Astrocyte (in vitro differentiated cells and primary cell): ENCODE data around the gene UNC5B. TPM values are rescaled to one million over a fixed set of nuclear protein-coding genes. Genes with fewer than 3 reads are reported as not detected.

Source experiments
- DNase-seq: peaks from one replicate; pipeline ENCODE4 v3.0.0-alpha.2; 2010; ENCODE audit warnings: low read depth
- FAIRE-seq: peaks from 2 replicates; lab custom pipeline; 2011; peaks lifted over from hg19 to GRCh38; lab: Jason Lieb, UNC
- H2AFZ ChIP-seq: 2 replicates; pipeline ENCODE4 v1.6.0; 2012; ENCODE audit warnings: low read depth, low read length, inconsistent platforms
- H3K27ac ChIP-seq: 2 replicates; pipeline ENCODE4 v1.5.1; 2011; ENCODE audit warnings: low read depth, low read length, inconsistent platforms
- H3K27me3 ChIP-seq: 2 replicates; pipeline ENCODE4 v1.6.0; 2011; ENCODE audit warnings: low read length, inconsistent platforms; ENCODE audit not compliant: insufficient read depth
- H3K36me3 ChIP-seq: 2 replicates; pipeline ENCODE4 v1.5.1; 2011; ENCODE audit warnings: low read length, inconsistent platforms; ENCODE audit not compliant: insufficient read depth
- H3K4me1 ChIP-seq: 2 replicates; pipeline ENCODE4 v1.5.1; 2011; ENCODE audit warnings: low read length, inconsistent platforms; ENCODE audit not compliant: insufficient read depth
- H3K4me2 ChIP-seq: 2 replicates; pipeline ENCODE4 v1.6.0; 2012; ENCODE audit warnings: low read length, inconsistent platforms
- H3K4me3 ChIP-seq: 2 replicates; pipeline ENCODE4 v1.5.1; 2011; ENCODE audit warnings: low read depth, mild to moderate bottlenecking, low read length, inconsistent platforms; ENCODE audit not compliant: insufficient read depth
- H3K79me2 ChIP-seq: 2 replicates; pipeline ENCODE4 v1.6.0; 2012; ENCODE audit warnings: mild to moderate bottlenecking, low read length, inconsistent platforms; ENCODE audit not compliant: insufficient read depth
- H3K9ac ChIP-seq: 2 replicates; pipeline ENCODE4 v1.6.0; 2012; ENCODE audit warnings: mild to moderate bottlenecking, low read length, inconsistent platforms
- H3K9me3 ChIP-seq: 2 replicates; pipeline ENCODE4 v1.5.1; 2012; ENCODE audit warnings: low read depth, mild to moderate bottlenecking, low read length, inconsistent platforms; ENCODE audit not compliant: insufficient read depth
- H4K20me1 ChIP-seq: 2 replicates; pipeline ENCODE4 v1.6.0; 2012; ENCODE audit warnings: low read length, inconsistent platforms; ENCODE audit not compliant: insufficient read depth
- H3K27ac Mint-ChIP-seq: one replicate; pipeline ENCODE4 v1.8.0; 2021; ENCODE audit warnings: mild to moderate bottlenecking, mixed read lengths; ENCODE audit not compliant: unreplicated experiment
- H3K27me3 Mint-ChIP-seq: one replicate; pipeline ENCODE4 v1.8.0; 2021; ENCODE audit warnings: low read depth, mixed read lengths; ENCODE audit not compliant: unreplicated experiment
- H3K36me3 Mint-ChIP-seq: one replicate; pipeline ENCODE4 v1.8.0; 2021; ENCODE audit warnings: low read depth, mixed read lengths; ENCODE audit not compliant: unreplicated experiment
- H3K4me1 Mint-ChIP-seq: one replicate; pipeline ENCODE4 v1.8.0; 2021; ENCODE audit warnings: low read depth, mixed read lengths; ENCODE audit not compliant: unreplicated experiment
- H3K4me3 Mint-ChIP-seq: one replicate; pipeline ENCODE4 v1.8.0; 2021; ENCODE audit warnings: mild to moderate bottlenecking, moderate library complexity, mixed read lengths; ENCODE audit not compliant: unreplicated experiment
- H3K9me3 Mint-ChIP-seq: one replicate; pipeline ENCODE4 v1.8.0; 2021; ENCODE audit warnings: mild to moderate bottlenecking, mixed read lengths; ENCODE audit not compliant: unreplicated experiment
- CTCF ChIP-seq: IDR thresholded peaks from 2 replicates; pipeline ENCODE4 v1.5.1; 2011; ENCODE audit warnings: low read depth, mild to moderate bottlenecking, inconsistent platforms, low read length, moderate library complexity; ENCODE audit not compliant: insufficient read depth
- EZH2 ChIP-seq: IDR thresholded peaks from 2 replicates; pipeline ENCODE4 v1.6.1; 2012; ENCODE audit warnings: mild to moderate bottlenecking, low read length, inconsistent platforms; ENCODE audit not compliant: insufficient read depth
- total RNA-seq: library from RNA; stranded (reverse); gene quantifications from 2 replicates; pipeline ENCODE4 v1.2.1, GENCODE V29; 2021

The UNC5B gene
- total RNA-seq, 1 donor from 2014 or later = 15.0 TPM

GRCh38 chr10:71320592-71320991 lies 108.2 kb downstream of the UNC5B start:
- peaks cover 5% of the 10 kb centered on the region for H3K4me1 ChIP-seq
- no peak for FAIRE-seq
- Mint-ChIP-seq H3K4me1 (peaks cover 4% of the 10 kb centered on the region), H3K27me3 (peaks cover 25% of the 10 kb centered on the region), H3K9me3 (no peaks in the 10 kb centered on the region), H3K27ac (no peak overlapping the region), H3K36me3 (peaks cover 9% of the 10 kb centered on the region), H3K4me3 (peak overlapping the region; percentile 8)
- H3K4me3 ChIP-seq = no peak overlapping the region
- H3K27me3 ChIP-seq = no peaks in the 10 kb centered on the region
- no peaks in the 10 kb centered on the region for H4K20me1 ChIP-seq
- H3K79me2 ChIP-seq = no peaks in the 10 kb centered on the region
- no peak for TF ChIP-seq CTCF
- TF ChIP-seq EZH2 = no peak
- H3K9ac ChIP-seq = no peak overlapping the region
- H2AFZ ChIP-seq = no peak overlapping the region
- no peak overlapping the region for H3K27ac ChIP-seq
- H3K4me2 ChIP-seq = no peak overlapping the region
- H3K9me3 ChIP-seq = no peaks in the 10 kb centered on the region
- H3K36me3 ChIP-seq = no peaks in the 10 kb centered on the region
- DNase-seq = no peak

- Mint-ChIP-seq H3K9me3 (no peaks in the 10 kb centered on the region), H3K4me3 (no peak overlapping the region), H3K4me1 (peaks cover 4% of the 10 kb centered on the region), H3K27ac (no peak overlapping the region), H3K36me3 (peaks cover 9% of the 10 kb centered on the region), H3K27me3 (peaks cover 25% of the 10 kb centered on the region)
- H2AFZ ChIP-seq = no peak overlapping the region
- DNase-seq = no peak
- H3K4me1 ChIP-seq = peaks cover 5% of the 10 kb centered on the region
- no peak overlapping the region for H3K4me3 ChIP-seq
- no peak for FAIRE-seq
- H3K4me2 ChIP-seq = no peak overlapping the region
- H3K9me3 ChIP-seq = no peaks in the 10 kb centered on the region
- H4K20me1 ChIP-seq = no peaks in the 10 kb centered on the region
- H3K27me3 ChIP-seq = no peaks in the 10 kb centered on the region
- TF ChIP-seq EZH2 = no peak
- TF ChIP-seq CTCF = no peak
- H3K9ac ChIP-seq = no peak overlapping the region
- H3K79me2 ChIP-seq = no peaks in the 10 kb centered on the region
- H3K27ac ChIP-seq = no peak overlapping the region
- no peaks in the 10 kb centered on the region for H3K36me3 ChIP-seq
Observed at GRCh38 chr10:71321386-71321785, 109.0 kb downstream of the UNC5B start.

- Histone ChIP-seq H3K9ac (no peak overlapping the region), H4K20me1 (no peaks in the 10 kb centered on the region), H3K4me2 (no peak overlapping the region), H3K79me2 (no peaks in the 10 kb centered on the region), H3K27ac (no peak overlapping the region), H3K36me3 (no peaks in the 10 kb centered on the region), H3K27me3 (no peaks in the 10 kb centered on the region), H3K4me3 (no peak overlapping the region), H3K4me1 (peaks cover 5% of the 10 kb centered on the region), H3K9me3 (no peaks in the 10 kb centered on the region), H2AFZ (no peak overlapping the region)
- no peaks in the 10 kb centered on the region for H3K9me3 Mint-ChIP-seq
- no peak overlapping the region for H3K27ac Mint-ChIP-seq
- DNase-seq (no peak), FAIRE-seq (no peak)
- no peak for TF ChIP-seq EZH2
- no peak for TF ChIP-seq CTCF
- H3K36me3 Mint-ChIP-seq = peaks cover 11% of the 10 kb centered on the region
- no peak overlapping the region for H3K4me3 Mint-ChIP-seq
- no peaks in the 10 kb centered on the region for H3K4me1 Mint-ChIP-seq
- H3K27me3 Mint-ChIP-seq = peaks cover 28% of the 10 kb centered on the region
Observed at GRCh38 chr10:71323407-71323806, 111.0 kb downstream of the UNC5B start.
